Stimulated activated naive CD8-positive, alpha-beta T cell treated with anti-CD3 and anti-CD28 coated beads, Interleukin-15, Interleukin-2, amounts not matched to agents 100 ng/mL and 50 ng/mL, for 24 hours (primary cell): ENCODE data around the gene ID3.
A peak's percentile ranks its signal among the peaks of the same experiment; 100 is the strongest.

Source experiments
- H3K27ac Mint-ChIP-seq: one replicate; pipeline ENCODE4 v1.8.0; 2021; ENCODE audit warnings: mild to moderate bottlenecking, mixed read lengths
- H3K27me3 Mint-ChIP-seq: one replicate; pipeline ENCODE4 v1.8.0; 2021; ENCODE audit warnings: mixed read lengths
- H3K36me3 Mint-ChIP-seq: one replicate; pipeline ENCODE4 v1.8.0; 2021; ENCODE audit warnings: low read depth, mixed read lengths
- H3K4me1 Mint-ChIP-seq: one replicate; pipeline ENCODE4 v1.8.0; 2021; ENCODE audit warnings: low read depth, mixed read lengths
- H3K4me3 Mint-ChIP-seq: one replicate; pipeline ENCODE4 v1.8.0; 2021; ENCODE audit warnings: mild to moderate bottlenecking, mixed read lengths
- H3K9me3 Mint-ChIP-seq: one replicate; pipeline ENCODE4 v1.8.0; 2021; ENCODE audit warnings: mixed read lengths

Gene ID3, protein sequence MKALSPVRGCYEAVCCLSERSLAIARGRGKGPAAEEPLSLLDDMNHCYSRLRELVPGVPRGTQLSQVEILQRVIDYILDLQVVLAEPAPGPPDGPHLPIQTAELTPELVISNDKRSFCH

DNA sequence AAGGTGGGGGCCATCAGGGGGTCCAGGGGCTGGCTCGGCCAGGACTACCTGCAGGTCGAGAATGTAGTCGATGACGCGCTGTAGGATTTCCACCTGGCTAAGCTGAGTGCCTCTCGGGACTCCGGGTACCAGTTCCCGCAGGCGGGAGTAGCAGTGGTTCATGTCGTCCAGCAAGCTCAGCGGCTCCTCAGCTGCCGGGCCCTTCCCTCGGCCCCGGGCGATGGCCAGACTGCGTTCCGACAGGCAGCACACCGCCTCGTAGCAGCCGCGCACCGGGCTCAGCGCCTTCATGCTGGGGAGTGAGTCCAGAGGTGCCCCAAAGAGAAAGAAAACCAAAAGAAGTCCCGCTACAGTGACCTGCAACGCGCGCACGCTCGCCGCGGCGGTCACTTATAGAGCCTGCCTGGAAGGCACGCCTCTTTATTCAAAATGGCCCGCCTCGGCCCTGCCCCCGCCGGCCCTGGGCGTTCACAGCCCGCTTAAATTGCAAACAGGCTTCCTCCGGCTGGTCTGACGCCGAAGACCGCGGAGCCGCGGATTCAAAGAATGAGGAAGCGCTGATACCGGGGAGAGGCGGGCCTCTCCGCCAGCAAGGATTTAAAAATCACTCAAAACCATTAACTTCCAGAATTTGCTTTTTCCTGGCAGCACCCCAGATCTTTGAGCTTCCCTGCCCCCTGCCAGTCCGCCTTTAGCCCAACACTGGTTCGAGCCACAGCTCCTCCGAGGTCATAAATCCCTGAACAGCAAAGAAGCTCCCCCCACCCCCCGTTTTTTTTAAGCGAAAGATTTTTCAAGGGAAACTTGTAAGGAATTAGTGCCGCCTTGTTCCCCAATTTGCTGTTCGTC is at the start of gene ID3:
Gene ID3 (minus strand): TSS at position 366 of the 849 bp plus-strand sequence. CDS start 75 bp downstream, at position 291.
- H3K27ac Mint-ChIP-seq, result peak within 1 kb of the TSS; percentile 89
- peaks cover 12% of the 10 kb centered on the region for H3K27me3 Mint-ChIP-seq
- peak within 1 kb of the TSS; percentile 85 for H3K4me3 Mint-ChIP-seq

DNA sequence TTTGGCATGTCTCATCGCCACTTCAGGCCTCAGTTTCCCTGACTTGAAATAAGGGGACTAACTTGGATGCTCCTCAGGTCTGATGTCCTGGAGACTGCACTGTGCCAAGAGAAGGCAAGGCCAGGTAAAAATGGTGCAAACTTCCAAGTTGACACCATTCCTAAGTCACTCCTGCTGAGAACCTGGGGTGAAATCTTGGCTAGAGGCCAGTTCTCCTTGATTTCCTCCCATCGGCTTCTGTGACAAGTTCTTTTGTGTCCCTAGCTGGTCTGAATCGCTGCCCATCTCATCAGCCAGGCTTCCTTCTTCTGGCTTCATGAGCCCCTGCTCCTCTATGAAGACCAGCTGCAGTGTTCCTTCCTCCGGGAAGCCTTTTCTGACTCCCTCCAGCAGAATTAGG is 48.6 kb upstream of the ID3 start:
- H3K4me1 Mint-ChIP-seq, result peaks cover 56% of the 10 kb centered on the region
- H3K36me3 Mint-ChIP-seq, result no peaks in the 10 kb centered on the region
- H3K27ac Mint-ChIP-seq, result peak overlapping the region; percentile 47
- H3K9me3 Mint-ChIP-seq, result no peaks in the 10 kb centered on the region
- H3K27me3 Mint-ChIP-seq, result no peaks in the 10 kb centered on the region
- no peak overlapping the region for H3K4me3 Mint-ChIP-seq

More for the DNA sequence above, at the start of gene ID3:
- H3K4me1 Mint-ChIP-seq, result peaks cover 79% of the 10 kb centered on the region
- no peaks in the 10 kb centered on the region for H3K9me3 Mint-ChIP-seq
- H3K36me3 Mint-ChIP-seq, result peaks cover 20% of the 10 kb centered on the region

DNA sequence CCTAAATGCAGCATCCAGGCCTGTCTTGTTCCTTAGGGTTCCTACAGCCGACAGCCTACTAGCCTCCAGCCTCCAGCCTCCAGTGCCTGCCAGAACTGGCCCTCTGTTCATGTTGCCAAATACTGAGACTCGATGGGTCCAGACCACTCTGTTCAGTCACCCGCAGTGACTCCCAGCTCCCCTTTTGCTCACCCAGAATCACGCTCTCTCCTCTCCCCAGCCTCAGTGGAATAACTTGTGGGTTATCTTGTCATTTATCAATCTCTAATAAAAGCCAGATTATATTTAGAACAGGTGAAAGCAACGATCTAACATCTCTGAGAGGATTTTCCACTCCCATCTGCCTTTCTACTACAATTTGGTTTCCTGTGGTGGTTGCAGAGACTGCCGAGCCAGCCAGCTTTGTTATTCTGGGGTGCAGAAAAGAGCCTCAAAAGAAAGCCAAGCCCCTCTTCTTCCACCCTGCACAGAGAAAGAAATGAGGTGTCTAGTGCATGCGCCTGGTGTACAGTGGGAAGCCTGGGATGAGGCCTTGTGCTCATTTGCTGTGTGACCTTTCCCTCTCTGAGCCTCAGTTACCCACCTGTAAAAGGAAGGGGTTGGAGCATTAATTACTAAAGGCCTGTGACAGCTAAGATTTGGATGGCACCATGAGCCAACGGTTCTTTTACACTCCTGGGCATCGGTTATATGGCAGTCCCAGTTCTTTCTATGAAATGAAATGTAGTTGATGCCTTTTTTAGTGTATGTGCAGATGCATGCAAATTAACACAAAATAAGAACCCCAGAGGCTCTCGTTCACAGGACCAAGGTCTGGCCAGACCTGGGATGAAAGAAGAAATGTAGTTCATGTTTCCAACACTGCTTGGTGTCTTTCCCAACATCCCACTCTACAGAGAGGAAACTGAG is 42.9 kb upstream of the ID3 start:
- peak overlapping the region; percentile 92 for H3K27ac Mint-ChIP-seq
- H3K4me1 Mint-ChIP-seq, result peaks cover 74% of the 10 kb centered on the region
- H3K9me3 Mint-ChIP-seq, result no peaks in the 10 kb centered on the region
- no peaks in the 10 kb centered on the region for H3K36me3 Mint-ChIP-seq
- H3K4me3 Mint-ChIP-seq, result peak overlapping the region; percentile 71
- H3K27me3 Mint-ChIP-seq, result no peaks in the 10 kb centered on the region

DNA sequence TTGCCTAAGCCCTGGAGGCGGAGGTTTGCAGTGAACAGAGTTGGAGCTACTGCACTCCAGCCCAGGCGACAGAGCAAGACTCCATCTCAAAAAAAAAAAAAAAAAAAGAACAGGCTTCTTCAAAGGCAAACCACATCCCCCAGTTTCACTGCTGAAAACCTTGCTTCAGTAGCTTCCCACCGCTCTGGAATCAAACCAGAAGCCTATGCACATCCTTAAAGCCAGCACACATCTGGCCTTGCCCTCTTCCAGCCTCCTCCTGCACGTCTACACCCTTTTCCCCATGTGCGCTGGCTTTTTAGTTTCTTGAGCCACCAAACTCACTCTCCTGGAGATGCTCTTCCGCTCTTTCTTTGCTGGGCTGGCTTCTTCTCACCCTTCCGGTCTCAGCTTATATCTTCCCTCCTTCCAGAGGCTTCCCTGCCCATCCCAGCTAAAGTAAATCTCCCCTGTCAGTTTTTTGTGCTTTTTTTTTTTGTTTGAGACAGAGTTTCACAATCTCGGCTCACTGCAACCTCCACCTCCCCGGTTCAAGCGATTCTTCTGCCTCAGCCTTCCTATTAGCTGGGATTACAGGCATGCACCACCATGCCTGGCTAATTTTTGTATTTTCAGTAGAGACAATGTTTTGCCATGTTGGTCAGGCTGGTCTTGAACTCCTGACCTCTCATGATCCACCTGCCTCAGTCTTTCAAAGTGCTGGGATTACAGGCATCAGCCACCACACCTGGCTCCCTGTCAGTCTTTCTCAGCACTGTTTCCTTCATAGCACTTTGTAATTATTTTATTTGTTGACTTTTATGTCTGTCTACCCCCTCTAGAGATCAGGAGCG is 42.0 kb upstream of the ID3 start:
- Mint-ChIP-seq H3K27me3 (no peaks in the 10 kb centered on the region), H3K4me3 (peak overlapping the region; percentile 71), H3K4me1 (peaks cover 74% of the 10 kb centered on the region), H3K9me3 (no peaks in the 10 kb centered on the region), H3K36me3 (no peaks in the 10 kb centered on the region), H3K27ac (peak overlapping the region; percentile 92)

DNA sequence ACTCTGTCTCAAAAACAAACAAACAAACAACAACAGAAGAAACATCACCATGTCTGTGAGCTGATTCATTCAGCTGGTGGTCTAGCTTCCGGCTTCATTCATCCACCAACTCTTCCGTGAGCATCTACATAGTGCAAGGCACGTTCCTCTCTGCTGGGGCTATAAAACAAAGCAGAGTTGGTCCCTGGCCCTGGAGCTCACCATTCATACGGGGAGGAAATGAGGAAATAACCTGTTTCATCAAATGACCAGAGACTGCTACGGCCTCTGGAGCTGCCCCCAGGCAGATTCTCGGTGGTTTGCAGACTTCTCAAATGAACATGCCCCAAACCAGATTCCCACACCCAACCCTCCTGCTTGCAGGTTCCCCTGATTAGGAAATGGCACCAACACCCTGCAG is 41.0 kb upstream of the ID3 start:
- Mint-ChIP-seq H3K4me3 (peak overlapping the region; percentile 71), H3K27ac (peak overlapping the region; percentile 92), H3K4me1 (peaks cover 80% of the 10 kb centered on the region), H3K36me3 (no peaks in the 10 kb centered on the region), H3K27me3 (no peaks in the 10 kb centered on the region), H3K9me3 (no peaks in the 10 kb centered on the region)

DNA sequence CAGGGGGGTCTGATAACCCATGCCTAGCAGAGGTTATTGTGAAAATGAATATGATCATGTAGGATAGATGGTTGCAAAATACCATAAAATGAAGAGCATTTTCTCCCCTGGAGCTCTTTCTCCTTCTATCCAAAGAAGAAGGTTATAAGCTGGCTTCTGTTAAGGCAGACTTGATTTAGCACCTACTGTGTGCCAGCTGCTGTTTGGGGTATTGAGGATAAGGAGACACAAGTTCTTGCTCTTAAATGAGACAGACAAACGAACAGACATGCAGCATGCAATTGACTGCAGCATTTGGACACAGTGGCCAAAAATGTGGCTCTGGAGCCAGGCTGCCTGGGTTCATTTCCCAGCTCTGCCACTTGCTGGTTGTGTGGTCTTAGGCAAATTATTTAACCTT is 39.8 kb upstream of the ID3 start:
- no peaks in the 10 kb centered on the region for H3K36me3 Mint-ChIP-seq
- H3K27ac Mint-ChIP-seq, result peak overlapping the region; percentile 37
- H3K27me3 Mint-ChIP-seq, result no peaks in the 10 kb centered on the region
- H3K9me3 Mint-ChIP-seq, result no peaks in the 10 kb centered on the region
- peaks cover 87% of the 10 kb centered on the region for H3K4me1 Mint-ChIP-seq
- no peak overlapping the region for H3K4me3 Mint-ChIP-seq

DNA sequence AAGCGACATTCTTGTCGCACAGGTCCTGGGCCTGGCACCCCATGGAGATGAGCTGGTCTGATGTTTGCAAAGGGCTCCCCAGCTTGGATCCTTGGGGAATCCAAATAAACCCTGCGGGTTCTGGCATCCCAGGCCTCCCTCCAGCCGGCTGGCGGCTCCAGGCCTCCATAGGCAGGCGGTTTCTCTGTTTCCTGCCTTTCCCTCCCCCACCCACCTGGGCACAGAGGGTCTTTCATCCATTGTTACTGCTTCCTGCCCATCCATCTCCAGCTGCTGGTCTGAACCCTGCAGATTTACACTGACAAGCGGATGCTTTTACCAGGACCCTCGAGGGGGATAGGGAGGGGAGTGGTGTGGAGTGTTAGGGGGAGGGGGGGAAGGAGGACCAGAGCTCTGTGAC is 39.1 kb upstream of the ID3 start:
- Mint-ChIP-seq H3K9me3 (no peaks in the 10 kb centered on the region), H3K36me3 (no peaks in the 10 kb centered on the region), H3K27me3 (no peaks in the 10 kb centered on the region), H3K4me3 (no peak overlapping the region), H3K4me1 (peaks cover 94% of the 10 kb centered on the region), H3K27ac (no peak overlapping the region)

DNA sequence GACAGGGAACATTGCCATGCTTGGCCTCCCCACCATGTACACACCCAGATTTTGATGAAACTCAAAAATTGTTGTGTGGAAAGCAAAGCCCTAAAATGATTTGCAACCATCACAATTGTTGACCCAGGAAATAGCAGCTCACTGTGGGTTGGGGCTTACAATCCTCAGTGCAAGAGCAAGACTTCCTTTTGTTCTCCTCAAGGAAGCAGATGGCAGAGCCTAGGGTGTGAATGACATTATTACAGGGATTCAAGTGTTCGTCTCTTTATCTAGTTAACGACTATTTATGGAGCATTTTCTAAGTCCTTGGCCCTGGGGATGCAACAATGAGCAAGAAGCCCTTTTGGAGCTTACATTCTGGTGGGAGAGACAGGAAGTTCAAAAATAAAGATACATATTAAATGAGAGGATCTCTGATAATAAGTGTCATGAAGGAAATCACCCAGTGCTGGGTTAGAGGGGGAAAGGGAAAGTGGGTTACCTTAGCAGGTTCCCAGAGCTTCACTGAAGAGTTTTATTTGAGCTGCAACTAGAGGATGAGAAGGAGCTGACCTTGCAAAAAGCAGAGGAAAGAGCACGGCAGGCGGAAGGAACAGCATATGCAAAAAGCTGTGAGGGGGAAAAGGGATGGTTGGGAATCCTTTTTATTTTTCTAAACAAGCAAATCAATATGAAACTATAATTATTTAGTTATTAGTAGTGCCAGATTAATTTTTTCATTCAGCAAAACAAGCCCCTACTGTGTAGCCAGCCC is 38.5 kb upstream of the ID3 start:
- Mint-ChIP-seq H3K9me3 (no peaks in the 10 kb centered on the region), H3K27ac (peak overlapping the region; percentile 69), H3K4me1 (peaks cover 94% of the 10 kb centered on the region), H3K27me3 (no peaks in the 10 kb centered on the region), H3K4me3 (no peak overlapping the region), H3K36me3 (no peaks in the 10 kb centered on the region)

DNA sequence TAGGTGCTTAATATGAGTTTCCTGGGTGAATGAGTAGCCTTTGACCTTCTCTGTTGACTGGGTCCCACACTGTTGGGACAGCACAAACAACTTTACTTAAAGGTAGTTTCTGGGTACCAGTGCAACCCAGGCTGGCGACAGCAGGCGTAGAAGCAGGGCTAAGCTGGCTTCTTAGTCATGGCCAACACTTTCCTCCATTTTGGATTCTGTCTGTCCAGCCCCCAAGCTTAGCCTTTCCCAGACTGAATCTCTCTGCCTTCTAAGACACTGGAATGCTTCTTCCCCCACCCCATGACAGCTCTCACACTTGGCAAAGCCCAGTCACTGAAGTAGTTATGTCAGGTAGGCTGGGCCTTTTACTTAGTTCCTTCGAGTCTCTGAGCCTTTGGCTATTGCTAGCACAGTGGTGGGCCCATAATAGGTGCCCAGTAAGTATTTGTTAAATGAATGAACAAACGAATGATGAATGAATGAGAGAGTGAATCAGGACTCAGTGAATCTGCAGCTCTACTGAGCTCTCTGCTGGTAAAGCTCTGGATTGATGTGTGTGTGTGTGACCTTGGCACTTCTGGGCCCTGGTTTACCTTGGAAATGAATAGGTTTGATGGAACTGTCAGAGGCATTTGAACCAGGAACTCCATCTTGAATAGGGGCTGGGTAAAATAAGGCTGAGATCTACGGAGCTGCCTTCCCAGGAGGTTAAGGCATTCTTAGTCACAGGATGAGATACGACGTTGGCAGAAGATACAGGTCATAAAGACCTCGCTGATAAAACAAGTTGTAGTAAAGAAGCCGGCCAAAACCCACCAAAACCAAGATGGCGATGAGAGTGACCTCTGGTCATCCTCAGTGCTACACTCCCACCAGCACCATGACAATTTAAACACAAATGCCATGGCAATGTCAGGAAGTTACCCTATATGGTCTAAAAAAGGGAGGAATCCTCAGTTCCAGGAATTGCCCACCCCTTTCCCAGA is 37.4 kb upstream of the ID3 start:
- Mint-ChIP-seq H3K36me3 (no peaks in the 10 kb centered on the region), H3K27ac (peak overlapping the region; percentile 41), H3K9me3 (no peaks in the 10 kb centered on the region), H3K27me3 (no peaks in the 10 kb centered on the region), H3K4me1 (peaks cover 94% of the 10 kb centered on the region), H3K4me3 (no peak overlapping the region)

DNA sequence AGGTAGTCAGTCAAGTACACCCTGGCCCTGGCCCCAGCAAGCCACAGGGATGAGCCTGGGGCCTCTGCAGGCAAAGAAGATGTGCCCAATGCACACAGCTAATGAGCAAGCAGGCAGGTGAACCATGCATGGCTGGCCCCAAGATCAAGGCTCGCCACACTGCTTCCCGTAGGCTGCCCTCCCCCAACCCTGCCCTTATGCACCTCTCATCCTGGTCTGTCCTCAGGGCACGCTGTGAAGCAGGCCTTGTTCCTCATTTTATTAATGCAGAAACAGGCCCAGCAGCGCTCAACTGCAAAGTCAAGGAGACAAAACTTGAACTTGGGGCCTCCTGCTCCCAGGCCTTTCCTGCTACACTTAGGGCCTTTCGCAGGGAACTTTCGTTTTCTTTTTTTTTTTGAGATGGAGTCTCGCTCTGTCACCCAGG is 35.6 kb upstream of the ID3 start:
- Mint-ChIP-seq H3K27ac (peak overlapping the region; percentile 94), H3K4me3 (peak overlapping the region; percentile 11), H3K9me3 (no peaks in the 10 kb centered on the region), H3K4me1 (peaks cover 94% of the 10 kb centered on the region), H3K36me3 (no peaks in the 10 kb centered on the region), H3K27me3 (no peaks in the 10 kb centered on the region)

DNA sequence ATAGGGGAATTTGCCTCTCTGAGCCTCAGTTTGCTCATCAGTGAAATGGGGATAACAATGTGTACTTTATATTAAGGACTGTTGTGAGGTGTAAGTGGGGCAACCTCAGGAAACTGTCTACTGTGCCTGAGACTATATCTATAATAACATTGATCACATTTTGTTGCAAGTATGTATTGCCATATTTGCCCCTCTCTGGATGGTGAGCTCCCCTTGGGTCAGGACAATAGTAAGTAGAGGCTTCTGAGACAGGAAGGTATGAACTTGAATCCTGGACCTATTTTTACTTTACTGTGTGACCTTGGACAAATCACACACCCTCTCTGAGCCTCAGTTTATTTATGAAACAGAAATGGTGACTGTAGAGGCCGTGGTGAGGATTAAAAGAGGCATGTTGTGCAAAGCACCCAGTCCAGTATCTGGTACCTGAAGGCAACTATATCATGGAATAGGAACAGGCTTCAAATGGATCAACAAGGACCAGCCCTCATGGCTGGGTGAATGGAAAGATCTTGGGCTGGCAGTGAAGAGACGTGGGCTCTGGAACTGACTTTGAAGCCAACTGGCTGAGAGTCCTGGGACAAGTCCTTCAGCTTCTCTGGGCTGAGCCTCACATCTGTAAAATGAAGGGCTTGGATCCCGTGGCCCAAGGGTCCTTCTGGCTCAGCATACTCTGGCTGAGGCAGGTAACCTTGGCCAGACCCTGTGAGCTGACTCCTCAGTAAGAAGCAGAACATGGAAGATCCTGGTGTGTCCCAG is 35.0 kb upstream of the ID3 start:
- peak overlapping the region; percentile 94 for H3K27ac Mint-ChIP-seq
- H3K9me3 Mint-ChIP-seq, result no peaks in the 10 kb centered on the region
- no peaks in the 10 kb centered on the region for H3K27me3 Mint-ChIP-seq
- no peaks in the 10 kb centered on the region for H3K36me3 Mint-ChIP-seq
- H3K4me1 Mint-ChIP-seq, result peaks cover 94% of the 10 kb centered on the region
- H3K4me3 Mint-ChIP-seq, result no peak overlapping the region

DNA sequence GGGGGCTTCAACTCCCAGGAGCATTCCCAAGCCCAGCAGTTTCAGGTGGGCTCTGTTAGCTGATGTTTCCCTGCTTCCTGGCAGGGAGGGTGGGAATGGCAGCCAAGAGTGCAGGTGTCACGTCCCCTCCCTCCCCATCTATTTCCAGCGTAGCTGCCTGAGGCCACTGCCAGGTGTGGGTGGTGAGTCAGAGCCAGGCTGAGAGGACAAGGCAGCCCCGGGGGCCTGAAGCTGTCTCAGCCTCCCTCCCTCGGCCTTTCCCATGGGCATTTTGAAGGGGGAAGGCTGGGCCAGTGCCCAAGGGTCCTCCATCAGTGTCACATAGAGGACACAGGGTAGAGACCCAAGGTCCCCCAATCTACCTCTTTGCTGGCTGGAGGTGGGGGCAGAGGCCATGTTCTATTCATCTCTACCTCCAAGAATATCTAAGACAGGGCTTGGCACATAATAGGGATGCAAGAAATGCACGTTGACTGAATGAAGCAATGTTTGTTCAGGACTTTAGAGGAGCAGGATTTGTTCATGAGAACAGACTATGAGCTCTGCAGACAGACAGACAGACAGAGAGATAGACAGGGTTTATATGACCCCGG is 34.4 kb upstream of the ID3 start:
- no peaks in the 10 kb centered on the region for H3K27me3 Mint-ChIP-seq
- no peaks in the 10 kb centered on the region for H3K36me3 Mint-ChIP-seq
- H3K9me3 Mint-ChIP-seq, result no peaks in the 10 kb centered on the region
- peaks cover 94% of the 10 kb centered on the region for H3K4me1 Mint-ChIP-seq
- no peak overlapping the region for H3K4me3 Mint-ChIP-seq
- peak overlapping the region; percentile 94 for H3K27ac Mint-ChIP-seq
